A549 (cell line): Measurements from ENCODE around the gene KREMEN1.

ENCODE experiments used
- ATOH8 ChIP-seq: fragments of 250-450 bp; sonication (Bioruptor Pico); IDR thresholded peaks from 2 replicates; pipeline ENCODE4 v1.5.0; 2020; ENCODE audit warnings: low read depth, mild to moderate bottlenecking, moderate library complexity
- CTCF ChIP-seq: fragments of >200 bp; sonication (Bioruptor Twin); formaldehyde crosslinking; IDR thresholded peaks from 3 replicates; pipeline ENCODE4 v1.5.1; 2016
- EHMT2 ChIP-seq: fragments of 200-600 bp; sonication (generic); IDR thresholded peaks from 2 replicates; pipeline ENCODE4 v1.6.1; 2016; ENCODE audit warnings: antibody characterized with exemption, low read depth, mild to moderate bottlenecking, moderate library complexity
- FOSL2 ChIP-seq, 2 experiments: fragments of 450-650 bp in 1 of 2; fragments of >200 bp in 1 of 2; sonication (Bioruptor Twin) in 1 of 2; formaldehyde crosslinking; IDR thresholded peaks; 2 replicates each; pipeline versions ENCODE4 v1.5.0 to v1.6.1; 2016 to 2020; ENCODE audit warnings: mild to moderate bottlenecking in 1 of 2, moderate library complexity in 1 of 2
- GATA3 ChIP-seq: IDR thresholded peaks from 2 replicates; pipeline ENCODE4 v1.6.1; 2012; ENCODE audit warnings: borderline replicate concordance
- MYC ChIP-seq: IDR thresholded peaks from 2 replicates; pipeline ENCODE4 v1.6.1; 2012; ENCODE audit warnings: mild to moderate bottlenecking, inconsistent platforms, low read length, improper control_type of control experiment, borderline replicate concordance
- RFX5 ChIP-seq: fragments of 450-650 bp; IDR thresholded peaks from 2 replicates; pipeline ENCODE4 v1.7.1; 2014; ENCODE audit warnings: antibody characterized with exemption, mild to moderate bottlenecking, moderate library complexity

GRCh38 chr22:29074276-29074772 lies 1.5 kb downstream of the KREMEN1 start:
- no peak for TF ChIP-seq GATA3
- no peak for TF ChIP-seq RFX5
- TF ChIP-seq CTCF: no peak
- no peak for TF ChIP-seq FOSL2 (IDR thresholded peaks at IDR 0.05)
- TF ChIP-seq FOSL2 (CRISPR knock-in tag; IDR thresholded peaks at IDR 0.05): no peak
- no peak for TF ChIP-seq EHMT2
- TF ChIP-seq ATOH8 (CRISPR knock-in tag): no peak
- no peak for TF ChIP-seq MYC
